ENCODE data around the gene BEGAIN. TPM values are rescaled to one million over a fixed set of nuclear protein-coding genes. Genes with fewer than 3 reads are reported as not detected.

BEGAIN gene
- total RNA-seq, 1 experiment from 2014 or later = 7.0 TPM

DNA sequence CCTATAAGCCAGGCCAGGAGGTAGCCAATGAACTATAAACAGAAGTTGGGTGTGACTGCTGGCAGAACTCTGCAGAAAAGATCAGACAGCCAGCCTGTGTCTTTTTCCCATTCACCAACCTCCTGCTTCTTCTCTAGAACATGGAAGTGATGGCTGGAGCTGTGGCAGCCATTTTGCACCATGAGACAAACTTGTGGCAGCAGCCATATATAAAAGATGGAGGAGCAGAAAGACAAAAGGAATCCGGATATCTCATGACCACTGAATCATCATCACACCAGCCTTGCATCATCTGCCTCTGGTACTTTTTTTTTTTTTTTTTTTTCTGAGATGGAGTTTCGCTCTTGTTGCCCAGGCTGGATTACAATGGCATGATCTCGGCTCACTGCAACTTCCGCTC lies 8.7 kb downstream of the BEGAIN start:
- POLR2A ChIA-PET = no interaction called here
- no peaks in the 10 kb centered on the region for H3K27me3 Mint-ChIP-seq (ENCODE audit: insufficient read depth, unreplicated experiment)
- no peaks in the 10 kb centered on the region for H3K4me1 Mint-ChIP-seq (ENCODE audit: insufficient read depth, unreplicated experiment)
- TF ChIP-seq, protein P1, sequence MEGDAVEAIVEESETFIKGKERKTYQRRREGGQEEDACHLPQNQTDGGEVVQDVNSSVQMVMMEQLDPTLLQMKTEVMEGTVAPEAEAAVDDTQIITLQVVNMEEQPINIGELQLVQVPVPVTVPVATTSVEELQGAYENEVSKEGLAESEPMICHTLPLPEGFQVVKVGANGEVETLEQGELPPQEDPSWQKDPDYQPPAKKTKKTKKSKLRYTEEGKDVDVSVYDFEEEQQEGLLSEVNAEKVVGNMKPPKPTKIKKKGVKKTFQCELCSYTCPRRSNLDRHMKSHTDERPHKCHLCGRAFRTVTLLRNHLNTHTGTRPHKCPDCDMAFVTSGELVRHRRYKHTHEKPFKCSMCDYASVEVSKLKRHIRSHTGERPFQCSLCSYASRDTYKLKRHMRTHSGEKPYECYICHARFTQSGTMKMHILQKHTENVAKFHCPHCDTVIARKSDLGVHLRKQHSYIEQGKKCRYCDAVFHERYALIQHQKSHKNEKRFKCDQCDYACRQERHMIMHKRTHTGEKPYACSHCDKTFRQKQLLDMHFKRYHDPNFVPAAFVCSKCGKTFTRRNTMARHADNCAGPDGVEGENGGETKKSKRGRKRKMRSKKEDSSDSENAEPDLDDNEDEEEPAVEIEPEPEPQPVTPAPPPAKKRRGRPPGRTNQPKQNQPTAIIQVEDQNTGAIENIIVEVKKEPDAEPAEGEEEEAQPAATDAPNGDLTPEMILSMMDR (IDR thresholded peaks at IDR 0.05; ENCODE audit: unreplicated experiment) = no peak
- no peaks in the 10 kb centered on the region for H3K36me3 Mint-ChIP-seq (ENCODE audit: insufficient read depth, unreplicated experiment)
- no peak overlapping the region for H3K27ac Mint-ChIP-seq (ENCODE audit: low read depth, unreplicated experiment)
- intact Hi-C loops (cut with micrococcal nuclease) = no loop called here
- CTCF ChIA-PET = no interaction called here
- peak; percentile 31 for DNase-seq (ENCODE audit: unreplicated experiment)
- no peak overlapping the region for H3K4me3 Mint-ChIP-seq (ENCODE audit: unreplicated experiment)
- no peaks in the 10 kb centered on the region for H3K9me3 Mint-ChIP-seq (ENCODE audit: unreplicated experiment)
- no TSS peak for BruUV-seq (replicated peaks)

- intact Hi-C loops (cut with micrococcal nuclease) = no loop called here
- no peaks in the 10 kb centered on the region for H3K36me3 Mint-ChIP-seq (ENCODE audit: insufficient read depth, unreplicated experiment)
Measured at GRCh38 chr14:100577986-100578431, 9.2 kb downstream of the BEGAIN start.

DNA sequence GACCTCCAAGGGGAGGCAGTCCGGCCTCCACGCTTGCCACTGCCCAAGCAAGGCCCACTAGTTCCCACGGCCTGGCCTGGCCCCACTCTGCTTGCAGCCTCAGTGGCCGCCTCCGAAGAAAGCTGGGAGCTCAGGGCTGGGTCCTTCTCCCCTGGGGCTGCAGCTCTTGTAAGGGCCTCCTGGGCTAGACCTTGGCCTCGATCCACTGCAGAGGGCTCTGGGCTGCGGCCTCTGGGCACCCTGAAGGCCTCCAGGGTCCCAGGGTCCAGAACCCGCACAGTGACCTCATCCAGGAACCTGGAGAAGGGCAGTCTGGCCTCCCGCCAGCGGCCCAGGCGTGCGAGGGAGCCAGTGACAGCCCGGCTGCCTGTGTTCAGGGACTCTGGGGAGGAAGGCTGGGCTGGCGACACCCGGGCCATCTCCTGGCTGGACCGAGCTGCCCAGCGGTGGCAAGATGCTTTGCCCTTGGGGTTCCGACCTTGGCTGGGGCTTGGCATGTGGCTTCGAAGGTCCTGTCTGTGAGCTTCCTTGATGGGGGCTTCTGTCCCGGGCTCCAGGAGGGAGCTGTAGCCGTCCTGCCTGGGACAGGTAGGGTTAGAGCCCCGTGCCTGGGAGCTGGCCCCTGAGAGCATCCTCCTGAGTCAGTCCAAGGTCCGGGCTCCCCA lies 9.8 kb downstream of the BEGAIN start:
- ChIA-PET CTCF (interaction anchor here (0.5 to 1.1 kb wide), 3 partner anchors 69 to 1053 kb away, joined by 3 read pairs; no protein-coding TSS in a partner anchor), POLR2A (no interaction called here)
- no peaks in the 10 kb centered on the region for H3K36me3 Mint-ChIP-seq (ENCODE audit: insufficient read depth, unreplicated experiment)
- no peak for DNase-seq (ENCODE audit: unreplicated experiment)
- no peaks in the 10 kb centered on the region for H3K4me1 Mint-ChIP-seq (ENCODE audit: insufficient read depth, unreplicated experiment)
- TF ChIP-seq, protein P1 (IDR thresholded peaks at IDR 0.05; ENCODE audit: unreplicated experiment) = no peak
- no peak overlapping the region for H3K4me3 Mint-ChIP-seq (ENCODE audit: unreplicated experiment)
- H3K27me3 Mint-ChIP-seq (ENCODE audit: insufficient read depth, unreplicated experiment) = no peaks in the 10 kb centered on the region
- no peak overlapping the region for H3K27ac Mint-ChIP-seq (ENCODE audit: low read depth, unreplicated experiment)
- H3K9me3 Mint-ChIP-seq (ENCODE audit: unreplicated experiment) = no peaks in the 10 kb centered on the region
- intact Hi-C loops (cut with micrococcal nuclease) = no loop called here
- BruUV-seq (replicated peaks) = no TSS peak

More at GRCh38 chr14:100577986-100578431, 9.2 kb downstream of the BEGAIN start:
- TF ChIP-seq, protein P1 (IDR thresholded peaks at IDR 0.05; ENCODE audit: unreplicated experiment) = no peak
- Mint-ChIP-seq H3K27me3 (ENCODE audit: insufficient read depth, unreplicated experiment) (no peaks in the 10 kb centered on the region), H3K4me3 (ENCODE audit: unreplicated experiment) (no peak overlapping the region), H3K4me1 (ENCODE audit: insufficient read depth, unreplicated experiment) (no peaks in the 10 kb centered on the region), H3K27ac (ENCODE audit: low read depth, unreplicated experiment) (no peak overlapping the region), H3K9me3 (ENCODE audit: unreplicated experiment) (no peaks in the 10 kb centered on the region)
- no peak for DNase-seq (ENCODE audit: unreplicated experiment)
- POLR2A ChIA-PET = no interaction called here
- CTCF ChIA-PET = no interaction called here
- BruUV-seq (replicated peaks) = no TSS peak

GRCh38 chr14:100576091-100577085 lies 10.8 kb downstream of the BEGAIN start:
- no peaks in the 10 kb centered on the region for H3K9me3 Mint-ChIP-seq (ENCODE audit: unreplicated experiment)
- TF ChIP-seq, protein P1 (IDR thresholded peaks at IDR 0.05; ENCODE audit: unreplicated experiment) = no peak
- DNase-seq (ENCODE audit: unreplicated experiment) = no peak
- no peak overlapping the region for H3K4me3 Mint-ChIP-seq (ENCODE audit: unreplicated experiment)
- no peaks in the 10 kb centered on the region for H3K4me1 Mint-ChIP-seq (ENCODE audit: insufficient read depth, unreplicated experiment)
- intact Hi-C loops (cut with micrococcal nuclease) = no loop called here
- ChIA-PET CTCF (interaction anchor here (0.5 to 1.1 kb wide), 4 partner anchors 51 to 1054 kb away, joined by 3 to 5 read pairs (median 3); no protein-coding TSS in a partner anchor), POLR2A (no interaction called here)
- H3K36me3 Mint-ChIP-seq (ENCODE audit: insufficient read depth, unreplicated experiment) = peaks cover 6% of the 10 kb centered on the region
- no peak overlapping the region for H3K27ac Mint-ChIP-seq (ENCODE audit: low read depth, unreplicated experiment)
- BruUV-seq (replicated peaks) = no TSS peak
- H3K27me3 Mint-ChIP-seq (ENCODE audit: insufficient read depth, unreplicated experiment) = no peaks in the 10 kb centered on the region
